GM20431 (cell line): Measurements from ENCODE around the gene POLR1H.

Experiments used
- in situ Hi-C: fragments of 300-500 bp; cut with MseI, MboI; formaldehyde crosslinking; loops from one replicate; pipeline ENCODE4 v1.15.0; 2020; ENCODE audit warnings: low sequenced_read_pairs; ENCODE audit not compliant: unreplicated experiment

Gene POLR1H

GRCh38 chr6:30060606-30061091 lies 416 bp upstream of the POLR1H start:
- in situ Hi-C loops = no loop called here

- in situ Hi-C loops = no loop called here
These were observed 893 bp downstream of the POLR1H start for GRCh38 chr6:30061858-30062458.

GRCh38 chr6:30062471-30063178 lies 1.6 kb downstream of the POLR1H start:
- in situ Hi-C loops = no loop called here

GRCh38 chr6:30063315-30063714 lies 2.2 kb downstream of the POLR1H start:
- in situ Hi-C loops = no loop called here

GRCh38 chr6:30066082-30066481 lies 5.0 kb downstream of the POLR1H start:
- in situ Hi-C loops = no loop called here

GRCh38 chr6:30066577-30067459 lies 5.8 kb downstream of the POLR1H start, which contains the start of gene PPP1R11:
Gene PPP1R11, plus strand, starts transcription at chr6:30067198. Its CDS starts 213 bp downstream, at chr6:30067411.
- in situ Hi-C loops = no loop called here

- in situ Hi-C loops = no loop called here
These were observed 6.5 kb downstream of the POLR1H start for GRCh38 chr6:30067460-30068139.

- in situ Hi-C loops = no loop called here
These were observed 10.2 kb downstream of the POLR1H start for GRCh38 chr6:30071081-30071818.

GRCh38 chr6:30071858-30072257 lies 10.8 kb downstream of the POLR1H start:
- in situ Hi-C loops = no loop called here

- in situ Hi-C loops = no loop called here
These were observed 12.6 kb downstream of the POLR1H start for GRCh38 chr6:30073489-30074235.

GRCh38 chr6:30074331-30075093 lies 13.4 kb downstream of the POLR1H start:
- in situ Hi-C loops = no loop called here

GRCh38 chr6:30075094-30075789 lies 14.2 kb downstream of the POLR1H start, which contains the start of gene RNF39:
Gene RNF39, minus strand, starts transcription at chr6:30075769. Its CDS starts 184 bp downstream, at chr6:30075585.
- in situ Hi-C loops = no loop called here

GRCh38 chr6:30075790-30076732 lies 15.0 kb downstream of the POLR1H start:
- in situ Hi-C loops = no loop called here

GRCh38 chr6:30077218-30077617 lies 16.2 kb downstream of the POLR1H start:
- in situ Hi-C loops = no loop called here

- in situ Hi-C loops = no loop called here
These were observed 26.8 kb downstream of the POLR1H start for GRCh38 chr6:30087876-30088275.
